ENCODE data around the gene SCML1.

Gene SCML1, protein sequence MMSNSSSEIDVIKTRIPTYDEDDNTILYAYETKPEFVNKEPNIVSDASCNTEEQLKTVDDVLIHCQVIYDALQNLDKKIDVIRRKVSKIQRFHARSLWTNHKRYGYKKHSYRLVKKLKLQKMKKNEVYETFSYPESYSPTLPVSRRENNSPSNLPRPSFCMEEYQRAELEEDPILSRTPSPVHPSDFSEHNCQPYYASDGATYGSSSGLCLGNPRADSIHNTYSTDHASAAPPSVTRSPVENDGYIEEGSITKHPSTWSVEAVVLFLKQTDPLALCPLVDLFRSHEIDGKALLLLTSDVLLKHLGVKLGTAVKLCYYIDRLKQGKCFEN

DNA sequence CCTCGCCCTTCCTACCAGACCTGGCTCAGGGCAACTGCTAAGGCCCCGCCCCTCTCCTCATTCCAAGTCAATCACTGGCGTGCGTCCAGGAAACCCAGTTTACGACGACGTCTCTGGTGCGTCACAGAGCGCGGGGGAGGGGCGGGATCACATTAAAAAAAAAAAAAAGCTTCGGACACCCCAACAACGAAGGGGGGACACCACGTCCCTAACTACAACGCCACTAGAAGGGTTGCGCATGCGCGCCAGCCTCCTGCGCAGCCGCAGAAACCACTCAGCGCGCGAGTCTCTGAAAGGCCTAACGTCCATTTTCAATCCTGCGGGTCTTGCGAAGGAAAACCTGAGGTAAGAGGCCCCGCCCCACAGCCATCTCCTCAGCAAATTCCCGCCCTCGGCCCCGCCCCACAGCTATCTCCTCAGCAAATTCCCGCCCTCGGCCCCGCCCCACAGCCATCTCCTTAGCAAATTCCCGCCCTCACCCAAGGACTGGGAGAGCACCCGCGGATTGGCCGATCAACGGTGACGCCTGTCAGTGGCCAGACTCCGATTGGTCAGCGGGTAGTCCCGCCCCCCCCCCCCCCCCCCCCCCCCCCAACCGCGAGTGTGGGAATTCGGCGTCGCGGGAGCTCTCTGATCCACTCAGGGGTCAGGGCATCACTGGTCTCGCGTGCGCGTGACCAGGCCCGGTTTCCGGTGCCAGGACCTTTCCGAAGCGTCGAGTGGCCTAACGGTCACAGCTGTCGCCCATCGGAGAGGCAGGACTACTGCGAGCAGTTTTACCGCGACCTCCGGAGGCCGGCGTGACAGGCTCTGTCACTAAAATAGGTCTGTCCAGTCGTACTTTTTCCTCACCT lies at the start of gene SCML1:
SCML1 (plus strand) TSS at position 638 of the 854 bp plus-strand sequence. CDS start 6,694 bp downstream, outside the sequence.
- H3K9me3 Mint-ChIP-seq = no peaks in the 10 kb centered on the region
- peak within 1 kb of the TSS; percentile 86 to 92 (median 90) for H3K4me3 Mint-ChIP-seq
- peaks cover 5% of the 10 kb centered on the region for H3K36me3 Mint-ChIP-seq (ENCODE audit: low read depth)
- TF ChIP-seq, protein P1, sequence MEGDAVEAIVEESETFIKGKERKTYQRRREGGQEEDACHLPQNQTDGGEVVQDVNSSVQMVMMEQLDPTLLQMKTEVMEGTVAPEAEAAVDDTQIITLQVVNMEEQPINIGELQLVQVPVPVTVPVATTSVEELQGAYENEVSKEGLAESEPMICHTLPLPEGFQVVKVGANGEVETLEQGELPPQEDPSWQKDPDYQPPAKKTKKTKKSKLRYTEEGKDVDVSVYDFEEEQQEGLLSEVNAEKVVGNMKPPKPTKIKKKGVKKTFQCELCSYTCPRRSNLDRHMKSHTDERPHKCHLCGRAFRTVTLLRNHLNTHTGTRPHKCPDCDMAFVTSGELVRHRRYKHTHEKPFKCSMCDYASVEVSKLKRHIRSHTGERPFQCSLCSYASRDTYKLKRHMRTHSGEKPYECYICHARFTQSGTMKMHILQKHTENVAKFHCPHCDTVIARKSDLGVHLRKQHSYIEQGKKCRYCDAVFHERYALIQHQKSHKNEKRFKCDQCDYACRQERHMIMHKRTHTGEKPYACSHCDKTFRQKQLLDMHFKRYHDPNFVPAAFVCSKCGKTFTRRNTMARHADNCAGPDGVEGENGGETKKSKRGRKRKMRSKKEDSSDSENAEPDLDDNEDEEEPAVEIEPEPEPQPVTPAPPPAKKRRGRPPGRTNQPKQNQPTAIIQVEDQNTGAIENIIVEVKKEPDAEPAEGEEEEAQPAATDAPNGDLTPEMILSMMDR (IDR thresholded peaks at IDR 0.05; ENCODE audit: unreplicated experiment in 3 of 3) = no peak
- peaks cover 24% of the 10 kb centered on the region for H3K4me1 Mint-ChIP-seq
- no peaks in the 10 kb centered on the region for H3K27me3 Mint-ChIP-seq (ENCODE audit: low read depth)
- H3K27ac Mint-ChIP-seq = peak within 1 kb of the TSS; percentile 84 to 92 (median 90)

DNA sequence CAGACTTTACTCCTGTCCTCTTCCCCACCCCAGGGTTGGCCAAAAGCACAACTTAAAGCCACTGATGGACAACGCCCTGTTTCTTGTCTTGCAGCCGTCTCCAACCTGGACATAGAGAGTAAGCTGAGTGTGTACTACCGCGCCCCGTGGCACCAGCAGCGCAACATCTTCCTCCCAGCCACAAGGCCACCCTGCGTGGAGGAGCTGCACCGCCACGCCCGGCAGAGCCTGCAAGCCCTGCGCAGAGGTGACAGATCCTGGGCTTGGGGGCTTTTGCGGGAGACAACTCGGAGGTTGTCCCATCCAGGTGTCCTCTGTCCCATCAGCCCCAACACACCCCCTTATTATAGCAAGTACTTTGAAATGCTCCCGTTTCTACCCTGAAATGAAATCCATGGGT lies 49.6 kb upstream of the SCML1 start:
- H3K27me3 Mint-ChIP-seq (ENCODE audit: low read depth) = peaks cover 10% of the 10 kb centered on the region
- H3K4me1 Mint-ChIP-seq = peaks cover 27% of the 10 kb centered on the region
- no peak overlapping the region for H3K4me3 Mint-ChIP-seq
- no peaks in the 10 kb centered on the region for H3K9me3 Mint-ChIP-seq
- H3K27ac Mint-ChIP-seq = no peak overlapping the region
- H3K36me3 Mint-ChIP-seq (ENCODE audit: low read depth) = peaks cover 4% of the 10 kb centered on the region
- TF ChIP-seq, protein P1 (IDR thresholded peaks at IDR 0.05; ENCODE audit: unreplicated experiment in 3 of 3) = no peak

DNA sequence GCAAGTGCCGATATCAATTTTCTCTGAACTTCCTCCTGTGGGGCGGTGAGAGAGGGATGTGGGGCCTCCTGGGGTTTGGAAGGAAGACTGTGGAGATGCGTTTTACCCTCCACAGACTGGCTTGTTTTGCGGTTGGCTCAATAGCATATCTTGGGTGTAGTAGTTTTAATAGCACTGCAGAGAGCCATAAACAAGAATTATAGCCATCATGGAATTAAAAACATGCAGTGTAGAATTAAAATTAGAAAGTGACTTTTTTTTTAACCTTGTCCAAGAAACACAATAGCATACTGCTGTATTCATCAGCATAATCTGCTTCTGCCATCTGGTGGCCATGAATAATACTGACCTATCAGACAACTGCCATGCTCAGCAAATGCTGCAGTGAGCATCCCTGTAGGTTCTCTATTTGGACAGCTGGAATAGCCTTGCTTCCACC lies 47.3 kb upstream of the SCML1 start:
- TF ChIP-seq, protein P1 (IDR thresholded peaks at IDR 0.05; ENCODE audit: unreplicated experiment in 3 of 3) = peak; percentile 79 to 88 (median 85)
- Mint-ChIP-seq H3K36me3 (ENCODE audit: low read depth) (peaks cover 11% of the 10 kb centered on the region), H3K9me3 (no peaks in the 10 kb centered on the region), H3K4me3 (no peak overlapping the region), H3K27ac (peak overlapping the region; percentile 73 to 89 (median 85)), H3K27me3 (ENCODE audit: low read depth) (peaks cover 6% of the 10 kb centered on the region), H3K4me1 (peaks cover 22% of the 10 kb centered on the region)

DNA sequence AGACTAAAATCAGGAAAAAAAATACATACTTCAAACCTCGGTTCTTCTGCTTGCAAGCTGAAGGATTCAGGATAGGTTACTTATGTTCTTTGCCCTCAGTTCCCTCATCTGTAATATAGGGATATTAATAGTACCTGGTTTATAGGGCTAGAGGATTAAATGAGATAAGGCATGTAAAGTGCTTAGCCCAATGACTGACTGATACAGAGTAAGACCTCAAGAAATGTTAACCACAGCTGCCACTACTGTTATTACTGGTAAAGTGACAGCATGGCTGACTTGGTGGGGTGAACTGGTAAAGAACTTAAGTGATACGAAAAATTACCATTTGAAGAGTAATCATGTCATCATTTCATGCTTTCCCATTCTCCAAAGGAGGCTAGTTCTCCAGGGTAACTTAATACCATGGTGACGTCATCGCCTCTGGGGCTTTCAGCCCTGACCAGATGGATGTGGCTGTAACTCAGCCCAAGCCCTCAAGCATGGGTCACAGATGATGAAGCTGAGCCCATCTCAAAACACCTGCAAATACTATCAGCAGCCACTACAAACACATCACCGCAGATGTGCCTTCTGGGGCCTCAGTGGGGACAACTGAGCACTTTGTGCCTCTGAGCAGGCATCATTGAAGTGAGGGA lies 44.5 kb upstream of the SCML1 start:
- H3K9me3 Mint-ChIP-seq = no peaks in the 10 kb centered on the region
- TF ChIP-seq, protein P1 (IDR thresholded peaks at IDR 0.05; ENCODE audit: unreplicated experiment in 3 of 3) = no peak
- H3K36me3 Mint-ChIP-seq (ENCODE audit: low read depth) = peaks cover 28% of the 10 kb centered on the region
- no peak overlapping the region for H3K4me3 Mint-ChIP-seq
- H3K4me1 Mint-ChIP-seq = peaks cover 21% of the 10 kb centered on the region
- H3K27ac Mint-ChIP-seq = no peak overlapping the region
- peaks cover 6% of the 10 kb centered on the region for H3K27me3 Mint-ChIP-seq (ENCODE audit: low read depth)

DNA sequence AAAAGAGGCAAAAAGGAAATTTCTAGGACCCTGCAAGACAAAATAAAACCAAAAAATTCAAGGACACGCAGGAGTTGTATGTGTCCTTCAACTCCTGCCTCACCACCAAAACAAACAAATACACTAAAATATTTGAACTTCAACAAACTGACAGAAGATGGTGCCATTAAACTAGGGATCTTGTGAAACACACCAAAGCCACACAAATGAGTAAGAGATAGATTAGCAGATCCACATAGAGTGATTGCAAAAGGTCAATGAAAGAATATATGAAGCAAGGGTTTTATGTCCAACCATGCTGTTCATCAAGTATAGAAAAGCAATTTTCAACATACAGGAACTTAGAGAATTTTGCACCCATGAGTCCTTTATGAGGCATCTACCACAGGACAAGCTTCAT lies 40.1 kb upstream of the SCML1 start:
- H3K9me3 Mint-ChIP-seq = no peaks in the 10 kb centered on the region
- H3K27ac Mint-ChIP-seq = no peak overlapping the region
- peaks cover 34% of the 10 kb centered on the region for H3K36me3 Mint-ChIP-seq (ENCODE audit: low read depth)
- peaks cover under 1% of the 10 kb centered on the region for H3K27me3 Mint-ChIP-seq (ENCODE audit: low read depth)
- peaks cover under 1% of the 10 kb centered on the region for H3K4me1 Mint-ChIP-seq
- H3K4me3 Mint-ChIP-seq = no peak overlapping the region
- TF ChIP-seq, protein P1 (IDR thresholded peaks at IDR 0.05; ENCODE audit: unreplicated experiment in 3 of 3) = no peak
